ENCODE measurements around the gene OSBPL6.
"Not testable (repeated sequence)": the region's sequence is repeated elsewhere in the genome, so short reads cannot be mapped to it uniquely, and the experiment has no call there.

The OSBPL6 gene

DNA sequence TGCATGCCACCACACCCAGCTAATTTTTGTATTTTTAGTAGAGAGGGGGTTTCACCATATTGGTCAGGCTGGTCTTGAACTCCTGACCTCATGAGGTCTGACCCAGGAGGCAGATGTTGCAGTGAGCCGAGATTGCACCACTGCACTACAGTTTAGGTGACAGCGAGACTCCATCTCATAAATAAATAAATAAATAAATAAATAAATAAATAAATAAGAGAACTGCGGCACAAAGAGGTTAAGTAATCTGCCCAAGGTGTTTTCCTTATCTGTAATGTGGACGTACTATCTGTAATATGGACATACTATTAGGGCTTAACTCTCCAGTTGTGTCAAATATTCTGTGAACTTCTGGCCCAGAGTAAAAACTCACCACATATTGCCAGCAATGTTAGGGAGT lies 4.1 kb downstream of the OSBPL6 start:
- not testable (repeated sequence) for DNase-seq (ENCODE audit: low spot score)

DNA sequence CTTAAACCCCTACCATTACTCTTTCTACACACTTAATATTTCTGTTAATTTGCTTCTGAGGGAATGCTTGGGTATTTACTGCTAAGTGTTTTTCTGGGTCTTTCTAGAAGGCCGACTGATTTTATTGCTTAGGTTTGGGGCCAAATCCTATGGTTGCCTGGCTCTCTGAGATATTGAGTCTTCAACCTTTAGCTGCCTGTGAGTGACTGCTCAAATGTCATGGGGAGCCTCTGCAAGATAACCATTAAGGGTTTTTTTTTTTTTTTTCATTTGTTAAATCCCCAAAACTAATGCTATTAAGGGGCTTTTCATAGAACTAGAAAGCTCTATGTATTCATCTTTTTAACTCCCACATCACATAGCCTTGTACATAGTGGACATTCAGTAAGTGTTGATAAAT lies 5.0 kb downstream of the OSBPL6 start:
- no peak for DNase-seq (ENCODE audit: low spot score)

DNA sequence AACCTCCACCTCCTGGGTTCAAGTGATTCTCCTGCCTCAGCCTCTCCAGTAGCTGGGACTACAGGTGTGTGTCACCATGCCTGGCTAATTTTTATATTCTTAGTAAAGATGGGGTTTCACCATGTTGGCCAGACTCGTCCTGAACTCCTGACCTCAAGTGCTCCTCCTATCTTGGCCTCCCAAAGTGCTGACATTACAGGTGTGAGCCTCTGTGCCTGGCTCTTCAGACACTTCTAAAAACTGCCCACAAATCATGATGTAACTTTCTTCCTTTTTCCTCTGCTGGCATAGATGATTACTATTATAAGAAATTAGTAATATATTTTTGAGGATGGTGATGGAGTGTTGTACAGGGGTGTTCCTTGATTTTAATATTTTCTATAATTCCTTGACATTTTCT lies 6.0 kb downstream of the OSBPL6 start:
- DNase-seq (ENCODE audit: low spot score): no peak

DNA sequence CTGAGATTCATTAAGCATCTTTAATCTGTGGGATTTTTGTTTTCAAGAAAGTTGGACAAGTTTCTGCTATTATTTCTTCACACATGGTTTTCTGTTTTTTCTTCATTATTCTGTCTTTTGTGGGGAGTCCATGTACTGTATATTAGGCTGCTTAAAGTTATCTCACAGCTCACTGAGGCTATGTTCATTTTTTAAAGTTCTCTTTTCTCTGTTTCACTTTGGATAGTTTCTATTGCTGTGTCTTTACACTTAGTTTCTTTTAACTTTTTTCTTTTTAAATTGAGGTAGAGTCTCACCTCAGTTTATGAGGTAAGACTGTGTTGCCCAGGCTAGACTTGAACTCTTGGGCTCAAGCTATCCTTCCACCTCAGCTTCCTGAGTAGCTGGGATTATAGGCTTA lies 8.6 kb downstream of the OSBPL6 start:
- DNase-seq (ENCODE audit: low spot score): no peak

DNA sequence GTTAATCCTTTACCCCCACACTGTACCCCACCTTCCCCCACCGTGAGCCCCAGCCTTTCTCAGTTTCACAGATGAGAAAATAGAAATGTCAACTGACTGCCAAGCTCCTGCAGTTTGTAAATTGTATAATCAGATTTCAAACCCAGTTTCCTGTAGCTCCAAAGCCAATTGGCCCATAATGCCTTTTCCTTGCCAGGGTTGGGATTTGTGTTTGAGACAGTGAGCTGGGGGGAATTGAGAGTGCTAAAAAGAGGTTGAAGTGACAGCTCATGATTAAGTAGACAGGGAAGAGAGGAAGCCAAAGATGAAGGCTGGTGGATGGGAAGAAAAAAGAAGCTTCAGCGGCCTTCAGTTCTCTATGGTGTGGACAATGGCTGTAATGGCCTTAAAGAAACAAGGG lies 10.7 kb downstream of the OSBPL6 start:
- no peak for DNase-seq (ENCODE audit: low spot score)

DNA sequence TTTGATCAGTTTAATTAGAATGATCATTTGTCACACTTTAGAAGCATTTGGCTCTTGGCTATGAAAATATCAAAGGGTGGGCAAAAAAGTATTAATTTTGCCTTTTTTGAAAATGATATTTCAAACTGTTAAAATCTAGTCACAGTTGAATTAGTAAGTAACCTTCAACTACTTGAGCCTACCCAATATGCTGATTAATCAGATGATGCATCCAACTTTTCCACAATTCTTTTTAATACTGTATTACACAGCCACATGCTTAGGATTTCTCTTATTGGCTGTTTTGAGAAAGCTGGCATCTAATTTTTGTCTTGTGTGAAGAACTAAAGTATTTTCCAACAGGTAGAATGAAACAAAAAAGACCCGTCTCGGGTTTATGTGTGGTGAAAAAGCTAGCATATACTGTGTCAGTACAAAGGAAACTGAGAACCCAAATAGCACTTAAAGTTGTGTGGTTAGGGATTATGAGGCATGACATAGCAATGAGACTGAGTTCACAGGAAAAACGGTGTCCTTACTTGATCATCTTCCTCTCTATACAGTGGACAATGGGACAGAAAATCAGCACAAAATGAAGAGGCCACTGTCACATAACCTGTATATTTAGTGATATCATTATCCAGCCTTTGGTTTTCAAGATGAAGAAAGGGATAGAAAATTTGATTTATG lies 11.7 kb downstream of the OSBPL6 start:
- no peak for DNase-seq (ENCODE audit: low spot score)

DNA sequence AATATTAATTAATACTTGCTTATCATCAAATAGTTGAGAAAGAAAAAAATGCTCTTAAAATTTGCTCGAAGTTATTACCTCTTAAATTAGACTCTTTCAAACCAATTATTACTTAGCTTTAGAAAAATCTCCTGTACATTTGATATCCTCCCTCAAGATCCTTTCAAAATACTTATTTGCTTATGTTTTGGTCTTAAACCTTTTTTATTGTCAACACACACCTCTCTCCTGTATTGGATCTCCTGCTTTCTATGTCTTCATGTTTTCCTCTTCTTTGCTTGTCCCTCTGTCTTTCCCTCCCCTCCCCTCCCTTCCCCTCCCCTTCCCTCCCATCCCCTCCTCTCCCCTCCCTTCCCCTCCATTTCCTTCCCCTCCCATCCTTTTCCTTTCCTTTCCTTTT lies 14.0 kb downstream of the OSBPL6 start:
- no peak for DNase-seq (ENCODE audit: low spot score)

DNA sequence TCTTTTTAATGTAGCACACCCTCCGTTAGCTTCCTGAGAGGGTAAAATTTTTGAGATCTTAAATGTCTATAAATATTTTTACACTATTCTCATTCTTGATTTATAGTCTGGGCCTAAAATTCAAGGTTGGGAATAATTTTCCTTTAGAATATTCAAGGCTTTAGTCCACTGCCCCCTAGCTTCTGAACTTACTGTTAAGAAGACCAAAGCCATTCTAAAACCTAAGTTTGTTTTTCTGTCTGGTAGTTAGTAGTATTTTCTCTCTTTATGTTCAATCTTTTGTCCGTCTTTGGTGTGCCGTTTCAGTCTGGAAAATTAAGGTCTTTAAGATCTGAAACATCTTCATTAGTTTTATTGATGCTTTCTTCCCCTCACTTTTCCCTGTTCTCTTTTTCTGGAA lies 14.5 kb downstream of the OSBPL6 start:
- no peak for DNase-seq (ENCODE audit: low spot score)

DNA sequence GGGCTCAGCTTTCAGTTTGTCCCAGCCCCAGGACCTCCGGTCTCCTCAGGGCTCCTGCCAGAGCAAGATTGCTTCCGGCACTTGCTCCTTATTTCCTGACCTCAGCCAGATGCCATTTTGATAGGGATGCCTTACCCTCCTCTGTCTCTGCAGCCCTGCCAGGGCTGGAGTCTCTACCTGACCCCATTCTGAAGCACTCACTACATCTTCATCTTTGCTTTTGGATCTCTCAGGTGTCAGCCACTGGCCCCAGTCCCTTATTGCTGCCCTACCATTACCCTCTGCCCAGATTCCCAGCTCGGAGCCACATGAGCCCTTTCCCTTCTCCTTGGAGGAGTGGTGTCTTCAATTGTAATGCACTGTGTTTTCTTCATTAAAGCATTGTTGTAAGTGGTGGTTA lies 17.1 kb downstream of the OSBPL6 start:
- DNase-seq (ENCODE audit: low spot score): no peak

DNA sequence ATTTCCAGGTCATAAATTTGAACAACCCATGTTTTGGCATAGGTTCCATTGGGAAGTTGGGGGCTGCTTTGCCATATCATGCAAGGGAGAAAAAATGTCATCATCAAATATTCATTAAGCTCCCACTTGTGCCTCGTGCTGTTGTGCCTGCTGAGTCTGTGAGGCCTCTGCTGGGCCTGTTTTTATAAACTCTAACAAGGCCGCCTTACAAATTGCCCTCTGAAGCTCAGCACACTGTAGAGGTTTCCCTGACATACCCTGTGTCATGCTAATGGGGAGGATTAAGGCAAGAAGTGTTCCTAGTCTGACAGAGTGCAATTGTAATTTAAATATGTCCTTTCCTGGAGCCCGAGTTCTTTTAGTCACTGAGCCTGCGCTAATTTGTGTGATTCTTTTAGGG lies 17.6 kb downstream of the OSBPL6 start:
- DNase-seq (ENCODE audit: low spot score): no peak

DNA sequence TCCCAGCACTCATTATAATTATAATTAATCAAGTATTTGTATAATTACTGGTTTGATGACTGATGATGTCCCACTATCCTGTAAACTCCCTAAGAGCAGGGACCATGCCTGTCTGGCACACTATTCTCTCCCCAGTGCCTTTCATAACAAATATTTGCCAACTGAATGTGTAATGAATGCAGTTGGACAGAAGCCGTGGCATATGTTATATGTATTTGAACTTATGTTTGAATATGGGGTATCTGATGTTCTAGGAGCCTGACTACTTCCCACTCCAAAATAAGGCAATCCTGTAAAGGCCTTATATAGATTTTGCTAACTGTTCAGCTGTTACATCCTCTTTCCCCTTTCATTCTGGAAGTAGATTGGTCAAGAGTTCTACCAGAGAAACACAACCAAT lies 19.7 kb downstream of the OSBPL6 start:
- no peak for DNase-seq (ENCODE audit: low spot score)

DNA sequence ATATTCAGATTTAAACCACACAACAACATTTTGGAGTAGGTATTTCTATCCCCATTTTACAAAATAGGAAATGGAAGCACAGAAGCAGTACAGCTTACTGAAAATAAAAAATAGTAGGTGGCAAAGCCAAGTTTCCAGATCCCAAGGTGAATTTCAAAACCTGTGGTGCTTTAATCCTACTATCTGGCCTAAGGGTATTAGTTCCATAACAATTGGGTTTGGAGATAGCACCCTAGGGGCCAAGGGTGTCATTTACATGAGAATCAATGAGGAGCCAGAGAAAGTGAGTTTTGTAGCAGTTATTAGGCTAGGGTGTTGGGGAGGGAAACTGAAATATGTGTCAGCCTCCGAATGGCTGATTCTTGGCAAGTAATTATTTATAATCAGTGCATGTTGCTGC lies 24.9 kb downstream of the OSBPL6 start:
- DNase-seq (ENCODE audit: low spot score): no peak

DNA sequence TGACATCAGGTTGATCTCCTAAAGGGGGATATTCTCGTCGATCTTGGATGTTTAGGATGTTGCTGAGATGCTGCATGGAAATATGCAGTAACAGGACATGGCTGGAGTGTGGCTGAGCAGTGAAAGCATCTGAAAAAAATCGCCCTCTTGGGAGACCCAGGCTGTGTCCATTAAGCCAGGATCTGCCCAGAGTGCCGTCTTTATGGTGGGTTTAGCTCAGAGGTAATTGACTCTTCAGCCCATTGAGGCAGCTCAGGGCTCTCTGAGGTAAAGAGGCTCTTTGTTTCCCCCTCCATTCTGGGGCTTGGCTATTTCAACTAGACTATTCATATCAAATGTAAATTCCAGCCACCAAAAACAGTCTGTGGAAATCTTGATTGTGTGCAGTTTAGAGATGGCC lies 26.5 kb downstream of the OSBPL6 start:
- no peak for DNase-seq (ENCODE audit: low spot score)

DNA sequence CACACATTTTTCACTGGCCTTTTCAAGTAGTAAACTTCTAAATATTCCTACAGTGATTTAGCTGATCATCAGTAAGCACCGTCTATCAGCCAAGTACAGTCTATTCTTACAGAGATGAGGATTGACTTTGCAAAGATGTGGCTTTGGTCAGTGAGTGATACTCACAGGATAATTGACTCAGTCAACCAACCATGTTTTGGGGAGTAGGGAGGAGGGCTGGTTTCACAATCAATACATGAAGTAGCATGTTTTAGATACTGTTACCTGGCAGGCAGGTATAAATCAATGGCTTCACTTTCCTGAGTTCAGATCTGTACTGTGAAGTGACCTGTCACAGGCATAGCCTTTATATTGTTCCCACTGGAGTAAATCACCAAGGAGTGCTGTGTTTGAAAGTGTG lies 27.2 kb downstream of the OSBPL6 start:
- no peak for DNase-seq (ENCODE audit: low spot score)

DNA sequence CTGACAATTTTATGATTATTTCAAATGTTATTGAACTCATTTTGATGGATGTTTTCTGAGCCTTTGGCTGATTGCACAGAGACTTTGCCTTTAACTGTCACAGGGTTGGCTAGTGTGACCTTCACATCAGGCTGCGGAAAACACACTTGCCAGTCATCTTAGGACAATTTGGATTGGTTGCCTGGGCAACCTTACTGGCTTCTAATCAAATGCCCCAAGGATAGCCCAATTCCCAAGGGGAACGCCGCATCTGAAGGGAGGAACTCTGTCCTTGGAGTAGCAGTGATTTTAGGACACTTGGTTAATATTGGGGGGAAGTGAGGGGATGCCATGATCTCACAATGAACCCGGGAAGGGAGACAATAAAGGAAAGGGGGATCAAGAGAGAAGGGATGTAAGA lies 29.5 kb downstream of the OSBPL6 start:
- DNase-seq (ENCODE audit: low spot score): no peak

DNA sequence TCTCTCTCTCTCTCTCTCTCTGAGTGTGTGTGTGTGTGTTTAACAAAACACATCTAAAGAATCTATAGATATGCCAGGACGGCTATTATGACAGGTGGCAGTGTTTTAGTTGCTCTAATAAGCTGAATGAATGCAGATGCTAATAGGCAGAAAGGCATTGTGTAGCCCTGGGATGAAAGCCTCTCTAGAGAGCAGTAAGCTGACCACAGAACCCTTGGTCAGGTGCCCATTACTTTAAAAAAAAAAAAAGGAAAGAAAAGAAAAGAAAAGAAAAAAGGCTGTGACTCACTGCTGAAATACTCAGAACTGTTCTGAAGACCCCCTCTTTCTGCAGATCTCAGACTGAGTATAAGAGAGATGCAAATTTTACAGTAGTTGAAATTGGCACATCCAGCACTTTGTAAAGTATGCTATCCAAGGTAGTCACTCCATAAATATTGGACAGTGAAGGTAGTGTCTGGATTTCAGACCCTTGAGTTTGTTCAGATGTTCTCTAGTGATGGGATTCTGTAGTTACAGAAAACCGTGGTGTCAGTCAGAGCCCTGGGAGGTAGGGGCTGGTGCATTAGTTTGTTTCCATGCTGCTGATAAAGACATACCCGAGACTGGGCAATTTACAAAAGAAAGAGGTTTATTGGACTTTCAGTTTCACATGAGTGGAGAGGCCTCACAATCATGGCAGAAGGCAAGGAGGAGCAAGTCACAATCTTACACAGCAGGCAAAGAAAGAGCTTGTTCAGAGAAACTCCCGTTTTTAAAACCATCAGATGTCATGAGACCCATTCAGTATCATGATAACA lies 30.9 kb downstream of the OSBPL6 start:
- DNase-seq (ENCODE audit: low spot score): no peak

DNA sequence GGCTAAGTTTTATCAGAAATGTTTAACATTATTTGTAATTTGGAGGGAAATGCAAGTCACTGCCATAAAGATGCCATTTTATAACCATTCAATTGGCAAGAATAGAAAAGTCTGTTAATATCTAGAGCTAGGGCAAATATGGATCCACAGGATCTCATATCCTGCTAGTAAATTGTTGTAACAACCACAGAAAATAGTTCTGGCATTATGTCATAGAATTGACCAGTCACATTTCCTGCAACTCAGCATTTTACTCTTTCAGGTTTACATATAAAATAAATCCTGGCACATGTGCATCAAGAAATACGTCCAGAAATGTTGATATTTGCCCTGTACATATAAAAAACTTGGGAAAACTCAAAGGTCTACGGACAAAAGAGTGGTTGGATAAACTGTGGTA lies 32.9 kb downstream of the OSBPL6 start:
- no peak for DNase-seq (ENCODE audit: low spot score)

DNA sequence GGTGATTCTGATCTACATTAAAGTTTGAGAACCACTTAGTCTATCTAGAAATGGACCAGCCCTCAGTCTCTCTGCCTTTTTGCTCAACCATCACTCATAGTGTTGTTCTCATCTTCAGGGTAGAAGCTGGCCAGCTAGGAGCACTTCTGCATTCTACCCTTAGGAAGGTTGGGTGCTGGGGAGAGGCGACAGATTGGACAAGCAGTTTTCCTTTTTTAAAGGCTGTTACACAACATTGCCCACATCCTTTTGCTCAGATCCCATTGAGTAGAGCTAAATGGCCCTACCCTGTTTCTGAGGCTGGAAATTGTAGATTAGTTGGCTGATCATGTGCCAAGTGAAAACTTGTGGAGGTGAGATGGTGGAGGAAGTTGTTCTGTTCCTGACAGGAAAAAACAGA lies 35.6 kb downstream of the OSBPL6 start:
- DNase-seq (ENCODE audit: low spot score): no peak

DNA sequence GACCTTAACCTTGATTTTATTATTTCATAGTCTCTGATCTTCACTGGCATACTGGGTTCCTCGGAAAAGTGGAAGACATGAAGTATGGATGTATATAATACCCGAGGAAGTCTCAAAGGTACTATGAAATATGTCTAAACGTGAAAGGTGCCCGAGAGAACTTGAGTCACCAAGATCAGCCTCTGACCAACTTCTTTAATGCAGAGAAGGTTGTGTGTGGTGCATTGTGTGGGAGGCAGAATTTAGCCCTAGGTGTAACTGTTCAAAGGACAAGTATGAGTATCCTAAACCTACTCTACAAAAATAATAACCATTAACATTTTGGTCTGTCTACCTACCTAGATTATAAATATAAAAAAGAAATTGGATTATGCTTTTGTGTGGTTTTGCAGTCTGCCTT lies 36.1 kb downstream of the OSBPL6 start:
- DNase-seq (ENCODE audit: low spot score): no peak

DNA sequence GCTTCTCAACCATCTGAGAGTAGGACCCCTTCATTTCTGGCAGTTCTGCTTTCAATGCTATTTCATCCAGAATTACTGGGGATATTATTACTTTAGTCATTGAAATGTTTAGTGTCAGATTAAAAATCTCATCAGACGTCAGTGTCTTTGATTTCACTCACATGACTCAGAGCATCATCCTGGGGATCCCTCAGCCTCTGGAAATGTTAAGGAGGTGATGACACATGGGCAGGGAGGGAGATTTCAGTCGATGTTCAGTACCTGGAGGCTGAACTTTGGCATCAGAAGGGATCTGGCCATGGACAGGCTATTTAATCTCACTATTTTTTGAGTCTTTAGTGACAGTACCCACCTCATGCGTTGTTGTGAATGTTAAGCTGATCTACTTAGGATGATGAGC lies 39.1 kb downstream of the OSBPL6 start:
- DNase-seq (ENCODE audit: low spot score): no peak

DNA sequence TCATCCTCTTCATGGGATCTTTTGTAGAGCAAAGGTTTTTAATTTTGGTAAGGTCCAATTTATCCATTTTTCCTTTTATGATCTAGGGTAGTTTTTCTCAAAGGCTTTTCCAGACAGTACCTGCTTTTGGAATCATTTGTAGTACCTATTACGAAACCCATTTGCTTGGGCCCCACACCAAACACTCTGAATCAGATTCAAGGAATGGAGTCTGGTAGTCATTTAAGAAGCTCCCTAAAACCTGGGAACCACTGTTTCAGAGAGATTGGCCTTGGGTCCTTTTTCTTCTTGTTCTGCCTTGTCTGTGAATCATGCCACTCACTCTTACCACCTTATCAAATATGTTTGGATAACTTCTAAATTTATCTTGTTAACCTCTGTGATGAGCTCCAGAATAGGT lies 40.3 kb downstream of the OSBPL6 start:
- DNase-seq (ENCODE audit: low spot score): no peak

DNA sequence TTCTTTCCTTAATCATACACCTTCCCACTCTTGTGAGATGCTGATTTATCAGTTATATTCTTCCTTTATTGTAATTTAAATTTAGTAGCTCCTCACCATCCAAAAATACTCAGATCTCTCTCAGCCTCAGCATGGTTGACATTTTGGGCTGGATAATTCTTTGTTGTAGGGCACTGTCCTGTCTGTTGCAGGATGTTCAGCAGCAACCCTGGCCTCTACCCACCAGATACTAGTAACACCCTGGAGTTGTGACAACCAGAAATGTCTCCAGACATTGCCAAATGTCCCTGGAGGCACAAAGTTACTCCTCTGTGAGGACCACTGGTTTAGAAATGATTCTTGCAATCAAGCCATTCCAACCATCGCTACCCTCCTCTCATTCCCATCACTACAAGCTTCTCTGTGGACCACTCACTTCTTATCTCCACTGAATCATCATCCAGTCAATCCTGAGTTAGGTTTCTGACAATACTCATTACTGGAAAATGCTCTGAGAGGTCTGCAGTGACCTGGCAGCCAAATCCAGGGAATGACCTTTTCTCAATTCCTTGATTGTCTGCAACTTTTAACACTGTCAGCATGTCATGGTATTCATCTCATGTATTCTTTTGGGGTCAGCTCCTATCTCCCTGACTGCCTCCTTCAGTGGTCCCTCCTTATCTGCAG lies 43.3 kb downstream of the OSBPL6 start:
- DNase-seq (ENCODE audit: low spot score): no peak

DNA sequence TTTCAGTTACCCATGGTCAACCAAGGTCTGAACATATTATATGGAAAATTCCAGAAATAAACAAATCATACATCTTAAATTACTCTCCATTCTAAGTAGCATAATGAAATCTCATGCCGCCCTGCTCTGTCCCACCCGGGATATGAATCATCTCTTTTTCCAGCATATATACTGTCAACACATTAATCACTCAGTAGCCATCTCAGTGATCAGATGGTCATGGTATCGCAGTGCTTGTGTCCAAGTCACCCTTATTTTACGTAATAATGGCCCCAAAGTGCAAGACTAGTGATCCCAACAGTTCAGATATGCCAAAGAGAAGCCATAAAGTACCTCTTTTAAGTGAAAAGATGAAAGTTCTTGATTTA lies 43.8 kb downstream of the OSBPL6 start:
- no peak for DNase-seq (ENCODE audit: low spot score)

DNA sequence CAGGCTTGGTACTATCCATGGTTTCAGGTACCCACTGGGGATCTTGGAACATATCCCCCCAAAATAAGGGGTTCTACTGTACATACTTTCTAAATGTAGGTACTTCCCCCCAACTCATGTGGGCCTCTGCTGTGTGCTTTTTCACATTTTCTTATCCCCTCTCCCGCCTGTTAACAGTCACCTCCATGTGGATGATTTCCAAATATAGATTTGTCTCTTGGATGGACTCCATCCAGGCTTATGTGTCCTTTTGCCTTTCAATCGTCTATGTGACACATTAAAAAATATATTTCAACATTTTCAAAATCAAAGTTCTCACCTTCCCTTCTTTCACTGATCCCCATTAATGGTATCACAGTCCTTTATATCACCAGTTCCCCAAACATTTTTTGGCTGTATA lies 44.4 kb downstream of the OSBPL6 start:
- DNase-seq (ENCODE audit: low spot score): no peak
